ENCODE measurements around the gene SUMF1.

SUMF1 gene

DNA sequence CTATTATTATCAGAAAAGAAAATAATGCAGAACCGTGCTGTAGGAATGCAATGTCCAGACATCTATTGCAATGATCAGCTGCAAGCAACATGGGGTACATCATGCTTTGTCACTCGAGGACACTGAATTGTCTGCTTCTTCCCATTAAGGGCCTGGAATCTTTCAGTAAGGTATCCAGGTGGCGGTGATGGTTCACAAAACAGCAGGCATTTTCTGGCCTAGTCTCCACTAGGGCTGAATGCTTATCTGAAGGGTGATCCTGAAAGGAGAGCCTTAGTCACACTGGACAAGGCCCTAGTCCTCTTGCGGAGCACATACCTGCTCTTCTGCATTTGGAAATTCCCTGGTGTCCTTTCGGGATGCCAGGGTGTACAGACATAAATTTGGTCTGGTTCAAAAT is 47.3 kb upstream of the SUMF1 start:
- TF ChIP-seq, protein P1, sequence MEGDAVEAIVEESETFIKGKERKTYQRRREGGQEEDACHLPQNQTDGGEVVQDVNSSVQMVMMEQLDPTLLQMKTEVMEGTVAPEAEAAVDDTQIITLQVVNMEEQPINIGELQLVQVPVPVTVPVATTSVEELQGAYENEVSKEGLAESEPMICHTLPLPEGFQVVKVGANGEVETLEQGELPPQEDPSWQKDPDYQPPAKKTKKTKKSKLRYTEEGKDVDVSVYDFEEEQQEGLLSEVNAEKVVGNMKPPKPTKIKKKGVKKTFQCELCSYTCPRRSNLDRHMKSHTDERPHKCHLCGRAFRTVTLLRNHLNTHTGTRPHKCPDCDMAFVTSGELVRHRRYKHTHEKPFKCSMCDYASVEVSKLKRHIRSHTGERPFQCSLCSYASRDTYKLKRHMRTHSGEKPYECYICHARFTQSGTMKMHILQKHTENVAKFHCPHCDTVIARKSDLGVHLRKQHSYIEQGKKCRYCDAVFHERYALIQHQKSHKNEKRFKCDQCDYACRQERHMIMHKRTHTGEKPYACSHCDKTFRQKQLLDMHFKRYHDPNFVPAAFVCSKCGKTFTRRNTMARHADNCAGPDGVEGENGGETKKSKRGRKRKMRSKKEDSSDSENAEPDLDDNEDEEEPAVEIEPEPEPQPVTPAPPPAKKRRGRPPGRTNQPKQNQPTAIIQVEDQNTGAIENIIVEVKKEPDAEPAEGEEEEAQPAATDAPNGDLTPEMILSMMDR (conservative IDR thresholded peaks at IDR 0.05; ENCODE audit: low read length) = no peak
- TF ChIP-seq EZH2phosphoT487 (IDR thresholded peaks at IDR 0.05; ENCODE audit: borderline replicate concordance) = no peak
- no peak overlapping the region for H3K4me3 ChIP-seq (ENCODE audit: low read length, poor library complexity, severe bottlenecking)
- peaks cover 63% of the 10 kb centered on the region; the same call in 1 of the 2 replicates for H3K79me2 ChIP-seq (ENCODE audit: insufficient read depth, low read length)
- H3K9me2 ChIP-seq (replicated peaks; ENCODE audit: low read depth, low read length) = no peaks in the 10 kb centered on the region
- H3K9ac ChIP-seq (ENCODE audit: low read depth, low read length, poor library complexity, severe bottlenecking) = no peak overlapping the region
- no peak overlapping the region for H2AFZ ChIP-seq (ENCODE audit: low read length)
- no peaks in the 10 kb centered on the region for H3K27me3 ChIP-seq (ENCODE audit: insufficient read depth, low read length, poor library complexity, severe bottlenecking)
- no peaks in the 10 kb centered on the region; the same call in 1 of the 2 replicates for H3K36me3 ChIP-seq (ENCODE audit: insufficient read depth, low read length)
- no peaks in the 10 kb centered on the region for H3K9me3 ChIP-seq (ENCODE audit: insufficient read depth, low read depth, low read length)
- no peaks in the 10 kb centered on the region; the same call in 1 of the 2 replicates for H3F3A ChIP-seq (ENCODE audit: low read depth)
- H4K20me1 ChIP-seq (ENCODE audit: insufficient read depth, low read length, poor library complexity, severe bottlenecking) = no peaks in the 10 kb centered on the region
- peaks cover 36% of the 10 kb centered on the region for H3K4me1 ChIP-seq (ENCODE audit: insufficient read depth, low read length, poor library complexity, severe bottlenecking)
- no peak overlapping the region for H3K4me2 ChIP-seq (ENCODE audit: low read depth, low read length, poor library complexity, severe bottlenecking)

DNA sequence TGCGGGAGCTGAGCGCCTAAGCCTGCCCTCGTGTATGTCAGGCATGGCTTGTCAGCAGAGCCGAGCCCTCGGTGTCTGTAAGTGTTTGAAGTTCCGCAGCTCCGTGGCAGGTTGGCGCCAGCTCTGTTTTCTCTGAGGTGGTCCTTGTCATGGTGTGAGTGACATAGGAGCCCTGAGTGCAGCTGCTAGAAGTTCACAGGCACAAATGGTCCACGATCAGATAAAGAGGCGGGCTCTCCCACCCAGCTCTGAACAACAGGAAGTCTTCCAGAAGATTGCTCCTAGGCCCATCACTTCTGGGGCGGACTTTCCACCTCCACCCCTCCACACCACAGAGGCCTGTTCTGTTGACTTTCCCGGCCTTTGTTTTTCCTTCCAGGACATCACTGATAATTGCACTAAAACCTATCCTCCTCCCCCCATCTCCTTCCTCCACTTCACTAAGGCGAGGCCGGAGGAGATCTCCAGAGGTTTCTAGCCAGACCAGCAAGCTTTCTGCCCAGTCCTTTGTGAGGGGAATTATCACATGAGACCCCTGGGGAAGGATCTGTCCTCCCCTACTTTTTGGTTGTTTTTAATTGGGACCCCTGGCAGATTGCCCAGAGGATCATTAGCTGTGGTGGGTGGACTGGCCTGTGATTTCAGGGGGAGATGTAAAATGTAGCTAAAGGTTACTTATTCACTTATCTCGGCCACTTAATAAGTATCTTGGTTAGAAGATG is 46.0 kb upstream of the SUMF1 start:
- Histone ChIP-seq H3K4me2 (ENCODE audit: low read depth, low read length, poor library complexity, severe bottlenecking) (no peak overlapping the region), H2AFZ (ENCODE audit: low read length) (no peak overlapping the region), H3F3A (ENCODE audit: low read depth) (no peaks in the 10 kb centered on the region), H3K79me2 (ENCODE audit: insufficient read depth, low read length) (peaks cover 72% of the 10 kb centered on the region), H3K4me1 (ENCODE audit: insufficient read depth, low read length, poor library complexity, severe bottlenecking) (peaks cover 33% of the 10 kb centered on the region), H3K9me2 (replicated peaks; ENCODE audit: low read depth, low read length) (no peaks in the 10 kb centered on the region), H3K9me3 (ENCODE audit: insufficient read depth, low read depth, low read length) (no peaks in the 10 kb centered on the region), H4K20me1 (ENCODE audit: insufficient read depth, low read length, poor library complexity, severe bottlenecking) (no peaks in the 10 kb centered on the region), H3K27me3 (ENCODE audit: insufficient read depth, low read length, poor library complexity, severe bottlenecking) (no peaks in the 10 kb centered on the region), H3K9ac (ENCODE audit: low read depth, low read length, poor library complexity, severe bottlenecking) (no peak overlapping the region), H3K4me3 (ENCODE audit: low read length, poor library complexity, severe bottlenecking) (no peak overlapping the region), H3K36me3 (ENCODE audit: insufficient read depth, low read length) (no peaks in the 10 kb centered on the region; the same call in 1 of the 2 replicates)
- no peak for TF ChIP-seq EZH2phosphoT487 (IDR thresholded peaks at IDR 0.05; ENCODE audit: borderline replicate concordance)
- TF ChIP-seq, protein P1 (conservative IDR thresholded peaks at IDR 0.05; ENCODE audit: low read length) = no peak

DNA sequence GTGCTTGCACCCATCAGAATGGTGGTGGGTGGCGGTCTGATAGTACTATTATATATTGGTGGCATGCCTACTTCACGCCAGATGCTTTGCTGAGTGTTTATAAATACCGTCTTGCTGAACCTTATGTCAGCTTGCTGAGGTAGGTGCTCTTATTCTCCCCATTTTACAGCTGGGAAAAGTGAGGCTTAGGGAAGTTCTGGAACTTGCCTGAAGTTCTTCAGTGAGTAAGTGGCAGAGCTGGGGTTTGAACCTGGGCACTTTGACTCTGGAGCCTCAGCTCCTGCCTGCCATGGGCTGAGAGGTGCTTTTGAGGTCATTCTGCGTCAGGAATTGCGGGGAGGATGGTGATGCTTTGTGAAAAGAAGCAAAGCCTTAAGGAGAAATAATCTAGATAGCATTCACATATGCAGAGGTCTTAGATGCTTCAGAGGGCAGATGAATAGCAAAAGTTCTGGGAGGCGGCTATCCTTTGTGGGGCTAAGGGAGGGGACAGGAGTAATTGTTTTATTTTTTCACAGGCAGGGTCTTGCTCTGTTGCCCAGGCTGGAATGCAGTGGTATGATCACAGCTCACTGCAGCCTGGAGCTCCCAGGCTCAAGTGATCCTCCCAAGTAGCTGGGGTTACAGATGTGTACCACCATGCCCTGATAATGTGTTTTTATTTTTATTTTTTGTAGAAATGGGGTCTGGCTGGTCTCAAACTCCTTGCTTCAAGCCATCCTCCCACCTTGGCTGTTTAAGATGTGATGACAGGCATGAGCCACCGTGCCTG is 44.6 kb upstream of the SUMF1 start:
- Histone ChIP-seq H3K36me3 (ENCODE audit: insufficient read depth, low read length) (no peaks in the 10 kb centered on the region; the same call in 1 of the 2 replicates), H3K4me2 (ENCODE audit: low read depth, low read length, poor library complexity, severe bottlenecking) (no peak overlapping the region), H4K20me1 (ENCODE audit: insufficient read depth, low read length, poor library complexity, severe bottlenecking) (peaks cover 8% of the 10 kb centered on the region), H2AFZ (ENCODE audit: low read length) (no peak overlapping the region), H3K27me3 (ENCODE audit: insufficient read depth, low read length, poor library complexity, severe bottlenecking) (no peaks in the 10 kb centered on the region), H3K9ac (ENCODE audit: low read depth, low read length, poor library complexity, severe bottlenecking) (no peak overlapping the region), H3K79me2 (ENCODE audit: insufficient read depth, low read length) (peaks cover 86% of the 10 kb centered on the region), H3K9me2 (replicated peaks; ENCODE audit: low read depth, low read length) (no peaks in the 10 kb centered on the region), H3K9me3 (ENCODE audit: insufficient read depth, low read depth, low read length) (no peaks in the 10 kb centered on the region), H3K4me3 (ENCODE audit: low read length, poor library complexity, severe bottlenecking) (no peak overlapping the region), H3F3A (ENCODE audit: low read depth) (no peaks in the 10 kb centered on the region), H3K4me1 (ENCODE audit: insufficient read depth, low read length, poor library complexity, severe bottlenecking) (peaks cover 33% of the 10 kb centered on the region)
- TF ChIP-seq, protein P1 (conservative IDR thresholded peaks at IDR 0.05; ENCODE audit: low read length) = no peak
- TF ChIP-seq EZH2phosphoT487 (IDR thresholded peaks at IDR 0.05; ENCODE audit: borderline replicate concordance) = no peak
